Fibroblast of lung (primary cell): ENCODE measurements around the gene EDC3. TPM values are rescaled to one million over a fixed set of nuclear protein-coding genes. Genes with fewer than 3 reads are reported as not detected.

Source experiments
- DNase-seq, 2 donors: peaks; one replicate each; pipeline versions ENCODE4 v3.0.0 to v3.0.0-alpha.2; 2010; ENCODE audit warnings: low read depth in 2 of 2
- H2AFZ ChIP-seq: 2 replicates; pipeline ENCODE4 v1.5.1; 2012; ENCODE audit warnings: low read length, control low read depth, inconsistent platforms
- H3K27ac ChIP-seq: 2 replicates; pipeline ENCODE4 v1.5.1; 2011; ENCODE audit warnings: low read length, control low read depth; ENCODE audit not compliant: insufficient read depth
- H3K27me3 ChIP-seq: 2 replicates; pipeline ENCODE4 v1.5.1; 2011; ENCODE audit warnings: mild to moderate bottlenecking, low read length; ENCODE audit not compliant: control insufficient read depth, insufficient read depth
- H3K36me3 ChIP-seq: 2 replicates; pipeline ENCODE4 v1.5.1; 2011; ENCODE audit warnings: low read length; ENCODE audit not compliant: control insufficient read depth, insufficient read depth
- H3K4me1 ChIP-seq: 2 replicates; pipeline ENCODE4 v1.5.1; 2011; ENCODE audit warnings: low read length; ENCODE audit not compliant: control insufficient read depth, insufficient read depth; ENCODE audit errors: extremely low read depth
- H3K4me2 ChIP-seq: 2 replicates; pipeline ENCODE4 v1.5.1; 2011; ENCODE audit warnings: low read length, control low read depth; ENCODE audit not compliant: insufficient read depth; ENCODE audit errors: extremely low read depth
- H3K4me3 ChIP-seq, 4 experiments: fragments of 200-600 bp in 1 of 4; sonication (generic) in 1 of 4; replicated peaks in 1 of 4; 2 replicates each; pipeline ENCODE4 v1.5.1; 2011 to 2016; ENCODE audit warnings: low read length in 4 of 4, low read depth in 3 of 4, mild to moderate bottlenecking in 3 of 4, control low read depth in 2 of 4, inconsistent platforms in 1 of 4, mixed read lengths in 1 of 4; ENCODE audit not compliant: insufficient read depth in 1 of 4; ENCODE audit errors: control extremely low read depth in 1 of 4
- H3K79me2 ChIP-seq: 2 replicates; pipeline ENCODE4 v1.5.1; 2012; ENCODE audit warnings: mild to moderate bottlenecking, low read length, inconsistent platforms; ENCODE audit not compliant: control insufficient read depth, insufficient read depth
- H3K9ac ChIP-seq: 2 replicates; pipeline ENCODE4 v1.5.1; 2011; ENCODE audit warnings: mild to moderate bottlenecking, low read length, control low read depth; ENCODE audit not compliant: insufficient read depth
- H3K9me3 ChIP-seq: 2 replicates; pipeline ENCODE4 v1.5.1; 2012; ENCODE audit warnings: low read depth, low read length; ENCODE audit not compliant: control insufficient read depth, insufficient read depth
- H4K20me1 ChIP-seq: 2 replicates; pipeline ENCODE4 v1.5.1; 2011; ENCODE audit warnings: low read length; ENCODE audit not compliant: control insufficient read depth, insufficient read depth; ENCODE audit errors: extremely low read depth
- CTCF ChIP-seq, 2 donors: IDR thresholded peaks in 1 of 2; conservative IDR thresholded peaks in 1 of 2; 1 replicate in 1 of 2; 2 replicates in 1 of 2; pipeline ENCODE4 v1.5.1; 2011 to 2012; ENCODE audit warnings: low read length in 2 of 2, control low read depth in 1 of 2, inconsistent platforms in 1 of 2, low read depth in 1 of 2, mild to moderate bottlenecking in 1 of 2
- EZH2 ChIP-seq: IDR thresholded peaks from 2 replicates; pipeline ENCODE4 v1.5.1; 2012; ENCODE audit warnings: low read length, control low read depth, mild to moderate bottlenecking; ENCODE audit errors: missing control alignments
- polyA plus RNA-seq, 2 donors: library from polyadenylated mRNA; depleted of rRNA in 1 of 2; stranded (reverse) in 1 of 2; unstranded in 1 of 2; fragments of >200 nt; gene quantifications; 2 replicates each; pipeline ENCODE4 v1.2.1, GENCODE V29; 2011 to 2012; ENCODE audit warnings: missing spikeins in 1 of 2
- total RNA-seq: library from RNA; depleted of rRNA; stranded (reverse); fragments of >200 nt; gene quantifications from 2 replicates; pipeline ENCODE4 v1.2.1, GENCODE V29; 2014

The EDC3 gene
- total and polyA plus RNA-seq, 2 donors (not counting 1 experiment from before 2014, with no cell fraction given), result 8.9 to 25.8 TPM

- Histone ChIP-seq H3K27ac (no peak overlapping the region), H3K4me2 (no peak overlapping the region), H4K20me1 (no peaks in the 10 kb centered on the region)
Observed at GRCh38 chr15:74635228-74635627, 60.6 kb downstream of the EDC3 start.

GRCh38 chr15:74633781-74634180 lies 62.0 kb downstream of the EDC3 start:
- H3K4me3 ChIP-seq, result no peak overlapping the region
- no peak overlapping the region for H3K4me2 ChIP-seq
- no peak overlapping the region for H3K9ac ChIP-seq
- no peaks in the 10 kb centered on the region for H3K79me2 ChIP-seq
- no peaks in the 10 kb centered on the region for H3K9me3 ChIP-seq
- H2AFZ ChIP-seq, result no peak overlapping the region
- H3K27me3 ChIP-seq, result no peaks in the 10 kb centered on the region
- H3K36me3 ChIP-seq, result peaks cover 18% of the 10 kb centered on the region
- H3K4me1 ChIP-seq, result no peaks in the 10 kb centered on the region
- H3K27ac ChIP-seq, result no peak overlapping the region
- TF ChIP-seq CTCF (conservative IDR thresholded peaks at IDR 0.05 in 1 of 2, IDR thresholded peaks at IDR 0.05 in 1 of 2; ENCODE audit: low read depth in 1 of 2, low read length in 2 of 2), result no peak
- no peak for TF ChIP-seq EZH2
- DNase-seq, result no peak
- H4K20me1 ChIP-seq, result no peaks in the 10 kb centered on the region

More at GRCh38 chr15:74635228-74635627, 60.6 kb downstream of the EDC3 start:
- no peak overlapping the region for H3K9ac ChIP-seq
- TF ChIP-seq EZH2 (no peak), CTCF (conservative IDR thresholded peaks at IDR 0.05 in 1 of 2, IDR thresholded peaks at IDR 0.05 in 1 of 2; ENCODE audit: low read depth in 1 of 2, low read length in 2 of 2) (peak; percentile 92 to 93)
- H3K4me3 ChIP-seq, result no peak overlapping the region
- H3K9me3 ChIP-seq, result no peaks in the 10 kb centered on the region
- H3K4me1 ChIP-seq, result no peaks in the 10 kb centered on the region
- peak; percentile 43 to 62 for DNase-seq
- no peaks in the 10 kb centered on the region for H3K27me3 ChIP-seq
- H2AFZ ChIP-seq, result no peak overlapping the region
- H3K79me2 ChIP-seq, result no peaks in the 10 kb centered on the region
- peaks cover 13% of the 10 kb centered on the region for H3K36me3 ChIP-seq

GRCh38 chr15:74632601-74633000 lies 63.2 kb downstream of the EDC3 start:
- DNase-seq, result no peak
- Histone ChIP-seq H4K20me1 (no peaks in the 10 kb centered on the region), H2AFZ (no peak overlapping the region), H3K27ac (no peak overlapping the region), H3K9me3 (no peaks in the 10 kb centered on the region), H3K79me2 (no peaks in the 10 kb centered on the region), H3K9ac (no peak overlapping the region), H3K4me3 (no peak overlapping the region), H3K36me3 (peaks cover 25% of the 10 kb centered on the region), H3K4me2 (no peak overlapping the region), H3K27me3 (no peaks in the 10 kb centered on the region), H3K4me1 (no peaks in the 10 kb centered on the region)
- TF ChIP-seq EZH2, result no peak
- no peak for TF ChIP-seq CTCF (conservative IDR thresholded peaks at IDR 0.05 in 1 of 2, IDR thresholded peaks at IDR 0.05 in 1 of 2; ENCODE audit: low read depth in 1 of 2, low read length in 2 of 2)
